WTC11 (cell line): ENCODE results near the gene ABCC3.

Source experiments
- AFF4 ChIP-seq: sonication (generic); formaldehyde crosslinking; IDR thresholded peaks from 2 replicates; pipeline ENCODE4 v1.8.1; 2023; ENCODE audit warnings: mild to moderate bottlenecking, missing genetic modification reagents, borderline replicate concordance
- CBFB ChIP-seq: sonication (generic); formaldehyde crosslinking; IDR thresholded peaks from 2 replicates; pipeline ENCODE4 v1.8.1; 2022; ENCODE audit warnings: mild to moderate bottlenecking, low read depth, missing genetic modification reagents
- CREM ChIP-seq: sonication (generic); formaldehyde crosslinking; IDR thresholded peaks from 2 replicates; pipeline ENCODE4 v1.8.1; 2022; ENCODE audit warnings: mild to moderate bottlenecking, missing genetic modification reagents, moderate library complexity
- CTCF ChIP-seq: fragments of 200-600 bp; IDR thresholded peaks from 2 replicates; pipeline ENCODE4 v1.8.0; 2022; ENCODE audit warnings: antibody characterized with exemption
- E2F5 ChIP-seq: sonication (generic); formaldehyde crosslinking; IDR thresholded peaks from 2 replicates; pipeline ENCODE4 v1.8.1; 2022; ENCODE audit warnings: mild to moderate bottlenecking, moderate library complexity, missing genetic modification reagents
- ESRRA ChIP-seq: sonication (generic); formaldehyde crosslinking; IDR thresholded peaks from 2 replicates; pipeline ENCODE4 v1.8.1; 2022; ENCODE audit warnings: mild to moderate bottlenecking, missing genetic modification reagents, borderline replicate concordance
- FOXP4 ChIP-seq: sonication (generic); formaldehyde crosslinking; IDR thresholded peaks from 2 replicates; pipeline ENCODE4 v1.8.0; 2022; ENCODE audit warnings: mild to moderate bottlenecking, missing genetic modification reagents
- IRF2 ChIP-seq: sonication (generic); formaldehyde crosslinking; IDR thresholded peaks from 2 replicates; pipeline ENCODE4 v1.8.0; 2022; ENCODE audit warnings: low read depth, missing genetic modification reagents, borderline replicate concordance
- JUN ChIP-seq: sonication (generic); formaldehyde crosslinking; IDR thresholded peaks from 2 replicates; pipeline ENCODE4 v1.8.0; 2023; ENCODE audit warnings: mild to moderate bottlenecking, missing genetic modification reagents
- KAT7 ChIP-seq: sonication (generic); formaldehyde crosslinking; IDR thresholded peaks from 2 replicates; pipeline ENCODE4 v1.8.1; 2023; ENCODE audit warnings: missing genetic modification reagents, mild to moderate bottlenecking, borderline replicate concordance
- MAX ChIP-seq: sonication (generic); formaldehyde crosslinking; IDR thresholded peaks from 2 replicates; pipeline ENCODE4 v1.8.0; 2022; ENCODE audit warnings: mild to moderate bottlenecking, missing genetic modification reagents
- NR2C2 ChIP-seq: sonication (generic); formaldehyde crosslinking; IDR thresholded peaks from 2 replicates; pipeline ENCODE4 v1.8.0; 2022; ENCODE audit warnings: mild to moderate bottlenecking, missing genetic modification reagents
- SMAD3 ChIP-seq: sonication (generic); formaldehyde crosslinking; IDR thresholded peaks from 2 replicates; pipeline ENCODE4 v1.8.0; 2022; ENCODE audit warnings: missing genetic modification reagents, mild to moderate bottlenecking, borderline replicate concordance

- no peak for TF ChIP-seq ESRRA (CRISPR knock-in tag)
- no peak for TF ChIP-seq CBFB (CRISPR knock-in tag)
- no peak for TF ChIP-seq CTCF
- TF ChIP-seq IRF2 (CRISPR knock-in tag), result no peak
- TF ChIP-seq MAX (CRISPR knock-in tag), result no peak
- TF ChIP-seq SMAD3, result no peak
- TF ChIP-seq NR2C2 (CRISPR knock-in tag), result no peak
- no peak for TF ChIP-seq FOXP4 (CRISPR knock-in tag)
- no peak for TF ChIP-seq CREM (CRISPR knock-in tag)
- no peak for TF ChIP-seq E2F5 (CRISPR knock-in tag)
- TF ChIP-seq AFF4 (CRISPR knock-in tag), result no peak
- no peak for TF ChIP-seq JUN (CRISPR knock-in tag)
- no peak for TF ChIP-seq KAT7
These were observed 50.6 kb downstream of the ABCC3 start for GRCh38 chr17:50685334-50685665.
